Activated CD8-positive, alpha-beta T cell treated with anti-CD3 and anti-CD28 coated beads for 36 hours (primary cell): Measurements from ENCODE around the gene CCDC40. TPM values are rescaled to one million over a fixed set of nuclear protein-coding genes. Genes with fewer than 3 reads are reported as not detected.

Source experiments
- ATAC-seq: fragments of 200-7000 bp; cut with Tn5 transposase; one replicate; pipeline ENCODE4 v1.10.0; 2021; ENCODE audit warnings: mild to moderate bottlenecking, moderate library complexity
- CTCF ChIA-PET: fragments of 350-600 bp; sonication (Branson Sonifier 250); formaldehyde crosslinking; loops from one replicate; lab custom pipeline; 2021; ENCODE audit warnings: antibody characterized with exemption; lab: Charles Lee
- POLR2A ChIA-PET: fragments of 350-600 bp; sonication (Branson Sonifier 250); formaldehyde crosslinking; loops from one replicate; lab custom pipeline; 2021; ENCODE audit warnings: antibody characterized with exemption; lab: Charles Lee
- DNase-seq: peaks from one replicate; pipeline ENCODE4 v3.0.0-alpha.2; 2020
- H3K27ac Mint-ChIP-seq: one replicate; pipeline ENCODE4 v1.8.0; 2021; ENCODE audit warnings: mild to moderate bottlenecking, mixed read lengths
- H3K27me3 Mint-ChIP-seq: one replicate; pipeline ENCODE4 v1.8.0; 2021; ENCODE audit warnings: mixed read lengths
- H3K36me3 Mint-ChIP-seq: one replicate; pipeline ENCODE4 v1.8.0; 2021; ENCODE audit warnings: low read depth, mixed read lengths
- H3K4me1 Mint-ChIP-seq: one replicate; pipeline ENCODE4 v1.8.0; 2021; ENCODE audit warnings: low read depth, mixed read lengths
- H3K4me3 Mint-ChIP-seq: one replicate; pipeline ENCODE4 v1.8.0; 2021; ENCODE audit warnings: mild to moderate bottlenecking, moderate library complexity, mixed read lengths
- H3K9me3 Mint-ChIP-seq: one replicate; pipeline ENCODE4 v1.8.0; 2021; ENCODE audit warnings: mixed read lengths
- CTCF ChIP-seq: fragments of 200-600 bp; IDR thresholded peaks from one replicate; pipeline ENCODE4 v1.8.0; 2022; ENCODE audit warnings: antibody characterized with exemption, mild to moderate bottlenecking
- intact Hi-C: fragments of 100-400 bp; cut with micrococcal nuclease; formaldehyde crosslinking; loops from one replicate; pipeline ENCODE4 v1.10.0; 2022
- total RNA-seq, 2 experiments: library from RNA; stranded (reverse); gene quantifications; one replicate each; pipeline ENCODE4 v1.2.3, GENCODE V29; 2021

CCDC40 gene
- total RNA-seq, 2 experiments from 2014 or later, result 0.54 to 0.79 TPM

GRCh38 chr17:80141463-80142165 is 105.2 kb downstream of the CCDC40 start:
- peaks cover 31% of the 10 kb centered on the region for H3K4me1 Mint-ChIP-seq
- H3K36me3 Mint-ChIP-seq, result peaks cover 77% of the 10 kb centered on the region
- no peak overlapping the region for H3K4me3 Mint-ChIP-seq
- DNase-seq (no peak), ATAC-seq (no peak)
- H3K9me3 Mint-ChIP-seq, result no peaks in the 10 kb centered on the region
- CTCF ChIA-PET, result interaction anchor here (4.0 to 5.4 kb wide), 2 partner anchors 40 to 58 kb away, joined by 18 to 26 read pairs; partner anchors contain the start of gene GAA
- no peak for TF ChIP-seq CTCF
- H3K27ac Mint-ChIP-seq, result no peak overlapping the region
- POLR2A ChIA-PET, result interaction anchor here (1.0 to 3.2 kb wide), 5 partner anchors 8 to 137 kb away, joined by 3 to 19 read pairs (median 4); partner anchors contain the start of gene GAA
- no peaks in the 10 kb centered on the region for H3K27me3 Mint-ChIP-seq
- intact Hi-C loops, result no loop called here

DNA sequence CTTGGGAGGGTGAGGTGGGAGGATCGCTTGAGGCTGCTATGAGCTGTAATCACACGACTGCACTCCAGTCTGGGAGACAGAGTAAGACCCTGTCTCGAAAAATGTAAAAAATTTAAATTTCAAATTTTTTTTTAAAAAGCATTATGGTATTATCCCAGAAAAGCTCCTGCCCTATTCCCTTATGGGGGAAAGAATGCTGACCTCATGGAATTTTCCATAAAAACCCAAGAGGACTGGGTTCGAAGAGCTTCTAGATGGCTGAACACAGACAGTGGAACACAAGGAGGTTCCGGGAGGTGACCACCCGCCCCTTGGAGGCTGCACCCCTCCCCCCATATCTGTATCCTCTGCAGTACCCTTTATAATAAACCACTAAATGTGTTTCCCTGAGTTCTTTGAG is 106.5 kb downstream of the CCDC40 start:
- intact Hi-C loops, result no loop called here
- Mint-ChIP-seq H3K4me3 (no peak overlapping the region), H3K27me3 (no peaks in the 10 kb centered on the region), H3K4me1 (peaks cover 31% of the 10 kb centered on the region), H3K36me3 (peaks cover 68% of the 10 kb centered on the region), H3K9me3 (no peaks in the 10 kb centered on the region), H3K27ac (no peak overlapping the region)
- ChIA-PET POLR2A (interaction anchor here (0.6 to 3.2 kb wide), 6 partner anchors 9 to 42 kb away, joined by 3 to 19 read pairs (median 4); partner anchors contain the start of gene GAA), CTCF (interaction anchor here (0.9 to 5.4 kb wide), 3 partner anchors 42 to 135 kb away, joined by 3 to 26 read pairs (median 18); partner anchors contain the start of gene GAA)
- ATAC-seq (no peak), DNase-seq (no peak)
- TF ChIP-seq CTCF, result no peak

- DNase-seq, result no peak
- intact Hi-C loops, result no loop called here
These were observed 108.9 kb downstream of the CCDC40 start for GRCh38 chr17:80145076-80146075.

More at GRCh38 chr17:80145076-80146075, 108.9 kb downstream of the CCDC40 start:
- Mint-ChIP-seq H3K4me3 (peak overlapping the region; percentile 84), H3K4me1 (peaks cover 33% of the 10 kb centered on the region), H3K36me3 (peaks cover 47% of the 10 kb centered on the region), H3K27ac (peak overlapping the region; percentile 81), H3K27me3 (no peaks in the 10 kb centered on the region), H3K9me3 (no peaks in the 10 kb centered on the region)
- ChIA-PET POLR2A (interaction anchor here (0.8 to 2.5 kb wide), 19 partner anchors 10 to 309 kb away, joined by 3 to 22 read pairs (median 4); partner anchors contain the start of gene GAA), CTCF (interaction anchor here (0.8 to 5.4 kb wide), 4 partner anchors 44 to 140 kb away, joined by 3 to 26 read pairs (median 12); partner anchors contain the start of gene GAA)
- TF ChIP-seq CTCF, result no peak
- ATAC-seq, result no peak
